ENCODE data around the gene SGCA.
A peak's percentile ranks its signal among the peaks of the same experiment; 100 is the strongest.

The SGCA gene

DNA sequence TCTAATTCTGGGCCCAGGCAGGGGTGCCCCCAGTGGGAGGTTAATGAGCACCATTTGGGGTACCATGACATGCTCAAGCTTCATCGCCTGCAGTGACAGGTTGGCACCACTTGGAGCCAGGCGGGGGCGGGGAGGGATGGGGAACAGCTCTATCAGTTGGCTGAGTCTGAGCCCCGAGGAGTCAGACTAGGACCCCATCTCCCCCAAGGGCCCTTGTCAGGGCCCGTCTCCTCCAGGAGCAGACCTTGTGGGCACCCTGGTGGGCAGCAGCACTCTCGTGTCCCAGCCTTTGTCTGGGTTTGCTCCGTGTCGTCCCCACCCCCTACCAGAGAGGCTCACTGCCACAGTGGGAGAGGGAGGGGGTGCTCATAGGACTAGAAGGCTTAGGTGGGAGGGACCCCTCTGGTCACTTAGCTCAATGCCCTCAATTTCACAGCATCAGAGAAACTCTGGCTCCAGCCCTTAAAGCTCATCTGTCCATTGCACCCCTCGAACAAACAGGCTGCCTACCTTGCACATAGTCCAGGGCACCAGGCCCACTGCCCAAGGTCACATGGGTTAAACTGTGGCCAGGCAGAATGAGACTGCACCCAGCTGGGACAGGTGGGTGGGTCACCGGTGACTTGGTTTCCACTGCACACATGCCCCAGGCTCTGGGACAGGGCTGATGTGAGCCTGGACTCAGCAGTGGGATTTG, 19.4 kb upstream of the SGCA start:
- no peaks in the 10 kb centered on the region for H3K9me3 ChIP-seq (ENCODE audit: severe bottlenecking)
- peaks cover 60% of the 10 kb centered on the region for H3K36me3 ChIP-seq (ENCODE audit: low read depth)
- H3K4me3 ChIP-seq (ENCODE audit: severe bottlenecking), result no peak overlapping the region
- no peak for DNase-seq (ENCODE audit: low spot score)
- H3K27me3 ChIP-seq (ENCODE audit: insufficient read depth, poor library complexity, severe bottlenecking), result no peaks in the 10 kb centered on the region
- no peak overlapping the region for H3K27ac ChIP-seq (ENCODE audit: poor library complexity, severe bottlenecking)
- TF ChIP-seq, protein P1, sequence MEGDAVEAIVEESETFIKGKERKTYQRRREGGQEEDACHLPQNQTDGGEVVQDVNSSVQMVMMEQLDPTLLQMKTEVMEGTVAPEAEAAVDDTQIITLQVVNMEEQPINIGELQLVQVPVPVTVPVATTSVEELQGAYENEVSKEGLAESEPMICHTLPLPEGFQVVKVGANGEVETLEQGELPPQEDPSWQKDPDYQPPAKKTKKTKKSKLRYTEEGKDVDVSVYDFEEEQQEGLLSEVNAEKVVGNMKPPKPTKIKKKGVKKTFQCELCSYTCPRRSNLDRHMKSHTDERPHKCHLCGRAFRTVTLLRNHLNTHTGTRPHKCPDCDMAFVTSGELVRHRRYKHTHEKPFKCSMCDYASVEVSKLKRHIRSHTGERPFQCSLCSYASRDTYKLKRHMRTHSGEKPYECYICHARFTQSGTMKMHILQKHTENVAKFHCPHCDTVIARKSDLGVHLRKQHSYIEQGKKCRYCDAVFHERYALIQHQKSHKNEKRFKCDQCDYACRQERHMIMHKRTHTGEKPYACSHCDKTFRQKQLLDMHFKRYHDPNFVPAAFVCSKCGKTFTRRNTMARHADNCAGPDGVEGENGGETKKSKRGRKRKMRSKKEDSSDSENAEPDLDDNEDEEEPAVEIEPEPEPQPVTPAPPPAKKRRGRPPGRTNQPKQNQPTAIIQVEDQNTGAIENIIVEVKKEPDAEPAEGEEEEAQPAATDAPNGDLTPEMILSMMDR (IDR thresholded peaks at IDR 0.05; ENCODE audit: poor library complexity, severe bottlenecking), result no peak
- ATAC-seq (ENCODE audit: low read depth), result no peak
- H3K4me1 ChIP-seq (ENCODE audit: insufficient read depth, poor library complexity, severe bottlenecking), result peaks cover 18% of the 10 kb centered on the region

DNA sequence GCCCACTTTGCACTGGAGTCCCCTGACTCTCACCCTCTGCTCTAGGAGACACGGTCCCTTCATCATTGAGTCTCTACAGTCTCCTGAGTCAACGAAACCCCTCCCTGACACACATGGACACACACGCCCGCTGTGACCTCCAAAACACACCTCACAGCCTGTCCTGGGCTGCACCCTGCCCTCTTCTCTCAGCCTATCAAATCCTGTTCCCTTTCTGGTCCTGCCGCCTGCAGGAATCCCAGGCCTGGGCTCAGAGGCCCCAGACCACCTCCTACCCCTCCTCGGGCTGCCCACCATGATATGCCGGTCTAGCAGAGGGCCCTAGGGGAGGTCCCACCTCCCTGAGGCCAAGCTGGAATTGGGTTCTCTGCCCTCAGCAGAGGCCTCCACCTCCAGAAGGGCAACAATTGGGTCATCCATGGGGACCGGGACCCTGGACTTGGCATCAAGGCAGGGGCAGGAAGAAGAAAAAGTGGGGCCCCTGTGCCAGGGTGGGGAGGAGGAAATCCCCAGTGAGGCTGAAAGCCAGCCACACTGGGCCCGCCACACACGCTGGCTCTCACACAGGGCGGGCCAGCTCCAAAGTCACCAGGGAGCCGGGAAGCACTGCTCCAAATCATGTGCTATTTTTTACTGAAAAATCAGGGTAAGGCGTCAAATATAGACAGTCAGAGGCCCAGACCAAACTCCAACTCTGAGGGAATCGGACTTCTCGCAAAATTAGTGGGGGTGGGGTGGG, 18.7 kb upstream of the SGCA start:
- no peak for ATAC-seq (ENCODE audit: low read depth)
- TF ChIP-seq, protein P1 (IDR thresholded peaks at IDR 0.05; ENCODE audit: poor library complexity, severe bottlenecking), result no peak
- DNase-seq (ENCODE audit: low spot score), result no peak
- Histone ChIP-seq H3K4me3 (ENCODE audit: severe bottlenecking) (no peak overlapping the region), H3K4me1 (ENCODE audit: insufficient read depth, poor library complexity, severe bottlenecking) (peaks cover 19% of the 10 kb centered on the region), H3K27me3 (ENCODE audit: insufficient read depth, poor library complexity, severe bottlenecking) (no peaks in the 10 kb centered on the region), H3K9me3 (ENCODE audit: severe bottlenecking) (no peaks in the 10 kb centered on the region), H3K36me3 (ENCODE audit: low read depth) (peaks cover 54% of the 10 kb centered on the region), H3K27ac (ENCODE audit: poor library complexity, severe bottlenecking) (peak overlapping the region; percentile 95)

GRCh38 chr17:50147841-50148225, 18.0 kb upstream of the SGCA start:
- Histone ChIP-seq H3K4me1 (ENCODE audit: insufficient read depth, poor library complexity, severe bottlenecking) (peaks cover 26% of the 10 kb centered on the region), H3K36me3 (ENCODE audit: low read depth) (peaks cover 47% of the 10 kb centered on the region), H3K4me3 (ENCODE audit: severe bottlenecking) (peak overlapping the region; percentile 89), H3K27ac (ENCODE audit: poor library complexity, severe bottlenecking) (peak overlapping the region; percentile 95), H3K9me3 (ENCODE audit: severe bottlenecking) (no peaks in the 10 kb centered on the region), H3K27me3 (ENCODE audit: insufficient read depth, poor library complexity, severe bottlenecking) (no peaks in the 10 kb centered on the region)
- no peak for ATAC-seq (ENCODE audit: low read depth)
- DNase-seq (ENCODE audit: low spot score), result no peak
- TF ChIP-seq, protein P1 (IDR thresholded peaks at IDR 0.05; ENCODE audit: poor library complexity, severe bottlenecking), result no peak

DNA sequence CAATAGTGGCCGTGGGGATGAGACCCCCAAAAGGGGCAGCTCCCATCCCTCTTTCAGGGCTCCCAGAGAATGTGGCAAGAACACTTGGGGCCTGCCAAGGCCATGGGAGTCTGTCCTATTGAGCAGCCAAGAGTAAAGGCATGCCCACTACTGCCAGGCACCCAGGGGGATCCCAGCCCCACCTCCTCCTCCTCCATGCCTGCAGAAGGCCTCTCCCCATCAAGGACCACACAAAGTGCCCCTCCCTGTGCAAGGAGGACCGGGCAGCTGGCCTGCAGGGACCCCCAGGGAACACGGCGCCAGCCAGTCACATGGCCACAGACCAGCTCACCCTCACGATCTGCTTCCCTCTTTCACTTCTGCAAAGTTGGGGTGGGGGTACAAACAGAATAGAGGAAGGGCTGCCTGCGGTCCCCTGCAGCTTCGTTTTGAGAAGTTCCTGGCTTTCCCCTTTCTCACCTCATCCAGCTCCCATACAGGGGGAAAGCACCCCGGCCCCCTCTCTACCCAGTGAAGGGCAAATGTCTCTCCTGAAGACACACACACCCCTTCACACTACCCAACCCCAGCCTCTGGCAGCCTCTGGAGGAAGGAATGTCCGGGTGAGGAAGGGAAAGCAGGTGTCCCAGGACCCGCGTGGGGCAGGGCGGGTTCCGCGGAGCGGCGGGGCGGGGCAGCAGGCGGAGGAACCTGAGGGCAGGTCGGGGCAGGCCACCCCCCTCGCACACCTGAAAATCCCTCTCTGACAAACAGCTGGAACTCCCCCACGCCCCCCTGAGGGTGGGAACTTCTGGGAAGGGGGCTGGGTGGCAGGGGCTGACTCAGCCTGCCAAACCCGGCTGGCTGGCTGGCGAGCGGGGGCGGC, 17.3 kb upstream of the SGCA start:
- Histone ChIP-seq H3K27me3 (ENCODE audit: insufficient read depth, poor library complexity, severe bottlenecking) (no peaks in the 10 kb centered on the region), H3K36me3 (ENCODE audit: low read depth) (peaks cover 43% of the 10 kb centered on the region), H3K9me3 (ENCODE audit: severe bottlenecking) (no peaks in the 10 kb centered on the region), H3K4me3 (ENCODE audit: severe bottlenecking) (peak overlapping the region; percentile 89), H3K27ac (ENCODE audit: poor library complexity, severe bottlenecking) (peak overlapping the region; percentile 95), H3K4me1 (ENCODE audit: insufficient read depth, poor library complexity, severe bottlenecking) (peaks cover 30% of the 10 kb centered on the region)
- TF ChIP-seq, protein P1 (IDR thresholded peaks at IDR 0.05; ENCODE audit: poor library complexity, severe bottlenecking), result peak; percentile 45
- DNase-seq (ENCODE audit: low spot score) (peak; percentile 93), ATAC-seq (ENCODE audit: low read depth) (peak; percentile 44)

All from RWPE2 (cell line).